Mesendoderm (in vitro differentiated cells): ENCODE measurements around the gene RADIL.

ENCODE experiments used
- DNase-seq: peaks from one replicate; pipeline ENCODE4 v3.0.0; 2013
- H2AK5ac ChIP-seq: 2 replicates; pipeline ENCODE4 v1.6.1; 2013; ENCODE audit warnings: low read length, inconsistent platforms
- H2BK120ac ChIP-seq: 2 replicates; pipeline ENCODE4 v1.6.1; 2013; ENCODE audit warnings: low read depth, mild to moderate bottlenecking, low read length, moderate library complexity, mixed read lengths
- H2BK15ac ChIP-seq: replicated peaks from 2 replicates; pipeline ENCODE4 v1.6.1; 2013; ENCODE audit warnings: low read depth, mild to moderate bottlenecking, moderate library complexity
- H2BK5ac ChIP-seq: 2 replicates; pipeline ENCODE4 v1.6.1; 2013; ENCODE audit warnings: low read length, inconsistent platforms
- H3K18ac ChIP-seq: 2 replicates; pipeline ENCODE4 v1.6.1; 2013; ENCODE audit warnings: mild to moderate bottlenecking, low read length, mixed read lengths
- H3K23ac ChIP-seq: one replicate; pipeline ENCODE4 v1.6.1; 2013; ENCODE audit warnings: low read length
- H3K27ac ChIP-seq: 2 replicates; pipeline ENCODE4 v1.5.1; 2013; ENCODE audit warnings: low read depth, mild to moderate bottlenecking, inconsistent platforms, low read length, moderate library complexity
- H3K27me3 ChIP-seq: 2 replicates; pipeline ENCODE4 v1.6.1; 2013; ENCODE audit warnings: low read length, control low read depth, mild to moderate bottlenecking, inconsistent platforms; ENCODE audit not compliant: insufficient read depth, poor library complexity
- H3K36me3 ChIP-seq: 2 replicates; pipeline ENCODE4 v1.6.1; 2013; ENCODE audit warnings: low read length, inconsistent platforms; ENCODE audit not compliant: control insufficient read depth, insufficient read depth
- H3K4ac ChIP-seq: one replicate; pipeline ENCODE4 v1.6.1; 2013; ENCODE audit warnings: low read depth, mild to moderate bottlenecking, low read length, moderate library complexity
- H3K4me1 ChIP-seq: 2 replicates; pipeline ENCODE4 v1.6.1; 2013; ENCODE audit warnings: low read depth, low read length, inconsistent platforms; ENCODE audit not compliant: control insufficient read depth
- H3K4me2 ChIP-seq: 2 replicates; pipeline ENCODE4 v1.6.1; 2013; ENCODE audit warnings: low read length
- H3K4me3 ChIP-seq: 2 replicates; pipeline ENCODE4 v1.5.1; 2013; ENCODE audit warnings: mild to moderate bottlenecking, low read length
- H3K56ac ChIP-seq: one replicate; pipeline ENCODE4 v1.6.1; 2013; ENCODE audit warnings: low read length
- H3K79me1 ChIP-seq: 2 replicates; pipeline ENCODE4 v1.6.1; 2013; ENCODE audit warnings: low read length, inconsistent platforms
- H3K79me2 ChIP-seq: 2 replicates; pipeline ENCODE4 v1.6.1; 2013; ENCODE audit warnings: mild to moderate bottlenecking, low read length; ENCODE audit not compliant: control insufficient read depth, insufficient read depth
- H3K9ac ChIP-seq: 2 replicates; pipeline ENCODE4 v1.6.1; 2013; ENCODE audit warnings: low read length, inconsistent platforms
- H4K5ac ChIP-seq: one replicate; pipeline ENCODE4 v1.6.1; 2013; ENCODE audit warnings: low read length
- H4K8ac ChIP-seq: one replicate; pipeline ENCODE4 v1.6.1; 2013; ENCODE audit warnings: low read depth, mild to moderate bottlenecking, control low read depth, low read length, moderate library complexity
- WGBS: extraction: QIAGEN DNeasy Blood & Tissue Kit; methylation state at CpG from one replicate; pipeline ENCODE4 v1.1.7; 2013; ENCODE audit warnings: low lambda C conversion rate, missing lambda C conversion rate; ENCODE audit not compliant: insufficient coverage; ENCODE audit errors: extremely low coverage; 5-methylcytosine and 5-hydroxymethylcytosine counted together

Gene RADIL

DNA sequence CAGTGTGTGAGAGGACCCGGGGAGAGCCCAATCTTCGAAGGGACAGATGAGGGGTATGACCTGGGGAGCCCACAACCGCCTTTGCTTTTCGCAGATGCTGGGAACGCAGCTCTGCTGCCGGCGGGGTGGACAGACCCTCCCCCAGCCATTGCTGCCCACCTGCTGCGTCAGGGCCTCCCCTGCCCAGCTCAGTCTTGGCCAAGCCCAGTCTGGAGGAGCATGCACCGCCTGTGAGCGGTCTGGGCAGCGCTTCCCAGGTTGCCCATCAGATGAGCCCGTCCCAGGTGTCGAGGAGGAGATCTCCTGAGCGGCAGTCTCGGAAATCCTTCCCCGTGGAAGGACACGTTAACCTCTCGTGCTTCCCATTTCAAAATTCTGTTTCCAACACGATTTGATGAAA, 125.4 kb downstream of the RADIL start:
- no peaks in the 10 kb centered on the region for H3K79me2 ChIP-seq
- no peak overlapping the region for H3K9ac ChIP-seq
- no peak overlapping the region for H2AK5ac ChIP-seq
- no peaks in the 10 kb centered on the region for H3K36me3 ChIP-seq
- H3K18ac ChIP-seq: no peak overlapping the region
- H4K5ac ChIP-seq: no peak overlapping the region
- H3K79me1 ChIP-seq: no peaks in the 10 kb centered on the region
- no peaks in the 10 kb centered on the region for H3K27me3 ChIP-seq
- no peaks in the 10 kb centered on the region for H3K4me1 ChIP-seq
- no peak overlapping the region for H2BK120ac ChIP-seq
- H3K56ac ChIP-seq: no peak overlapping the region
- no CpG with 5 or more reads among the region's 19 CpGs for WGBS
- no peak overlapping the region for H4K8ac ChIP-seq
- no peak overlapping the region for H2BK15ac ChIP-seq
- H2BK5ac ChIP-seq: no peak overlapping the region
- DNase-seq: no peak
- H3K4me3 ChIP-seq: no peak overlapping the region
- H3K4ac ChIP-seq: no peak overlapping the region
- H3K4me2 ChIP-seq: no peak overlapping the region
- no peak overlapping the region for H3K23ac ChIP-seq
- no peak overlapping the region for H3K27ac ChIP-seq

DNA sequence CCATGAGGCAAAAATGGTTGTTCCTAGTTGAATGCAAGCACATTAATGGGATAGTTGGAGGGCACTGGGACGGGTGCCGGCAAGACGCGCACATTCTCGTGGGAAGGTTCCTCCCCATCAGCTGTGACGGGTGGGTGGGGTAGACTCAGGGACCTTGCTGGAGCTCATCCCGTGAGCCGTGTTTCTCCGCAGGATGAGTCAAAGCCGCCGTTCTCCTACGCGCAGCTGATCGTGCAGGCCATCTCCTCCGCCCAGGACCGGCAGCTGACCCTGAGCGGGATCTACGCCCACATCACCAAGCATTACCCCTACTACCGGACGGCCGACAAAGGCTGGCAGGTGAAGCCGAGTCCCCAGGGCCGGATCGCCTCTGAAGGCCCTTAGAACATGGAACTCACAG, 128.5 kb downstream of the RADIL start:
- Histone ChIP-seq H2BK15ac (no peak overlapping the region), H3K79me2 (no peaks in the 10 kb centered on the region), H3K79me1 (no peaks in the 10 kb centered on the region), H3K56ac (no peak overlapping the region), H2BK5ac (no peak overlapping the region), H2BK120ac (no peak overlapping the region), H3K4me1 (no peaks in the 10 kb centered on the region), H3K23ac (no peak overlapping the region), H3K27me3 (no peaks in the 10 kb centered on the region), H4K8ac (no peak overlapping the region), H3K9ac (no peak overlapping the region), H2AK5ac (no peak overlapping the region), H3K27ac (no peak overlapping the region), H4K5ac (no peak overlapping the region), H3K4me2 (no peak overlapping the region), H3K4ac (no peak overlapping the region), H3K4me3 (no peak overlapping the region), H3K18ac (no peak overlapping the region), H3K36me3 (no peaks in the 10 kb centered on the region)
- no peak for DNase-seq
- no CpG with 5 or more reads among the region's 24 CpGs for WGBS

DNA sequence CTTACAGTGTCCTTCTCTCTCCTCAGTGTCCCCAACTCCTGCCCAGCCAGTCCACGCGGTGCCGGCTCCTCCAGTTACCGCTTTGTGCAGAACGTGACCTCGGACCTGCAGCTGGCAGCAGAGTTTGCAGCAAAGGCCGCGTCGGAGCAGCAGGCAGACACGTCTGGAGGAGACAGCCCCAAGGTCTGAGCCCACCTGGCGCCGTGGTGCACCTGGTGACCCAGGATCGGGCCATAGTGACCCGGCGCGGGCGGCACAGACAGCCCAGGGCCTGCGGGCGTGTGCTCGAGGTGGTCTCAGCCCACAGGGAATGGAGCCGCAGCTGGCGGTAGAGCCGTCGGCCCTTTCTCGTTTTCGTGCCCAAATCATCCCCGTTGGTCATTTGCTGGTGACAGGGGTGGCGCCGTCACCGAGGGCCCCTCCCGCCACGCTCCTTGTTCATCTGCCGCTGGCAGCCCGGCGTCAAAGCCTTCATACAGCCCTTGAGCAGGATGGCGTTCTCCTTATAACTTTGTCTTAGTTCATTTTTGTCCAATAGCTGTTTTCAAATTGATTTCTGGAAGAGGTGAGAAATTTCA, 129.0 kb downstream of the RADIL start:
- H3K56ac ChIP-seq: no peak overlapping the region
- no peaks in the 10 kb centered on the region for H3K36me3 ChIP-seq
- no peak for DNase-seq
- H3K79me2 ChIP-seq: no peaks in the 10 kb centered on the region
- H4K8ac ChIP-seq: no peak overlapping the region
- H3K79me1 ChIP-seq: no peaks in the 10 kb centered on the region
- WGBS: no CpG with 5 or more reads among the region's 36 CpGs
- no peak overlapping the region for H3K9ac ChIP-seq
- H3K4me1 ChIP-seq: no peaks in the 10 kb centered on the region
- no peak overlapping the region for H3K4me3 ChIP-seq
- no peak overlapping the region for H2BK15ac ChIP-seq
- H2BK120ac ChIP-seq: no peak overlapping the region
- H4K5ac ChIP-seq: no peak overlapping the region
- H3K4ac ChIP-seq: no peak overlapping the region
- no peak overlapping the region for H3K23ac ChIP-seq
- H2BK5ac ChIP-seq: no peak overlapping the region
- H2AK5ac ChIP-seq: no peak overlapping the region
- no peaks in the 10 kb centered on the region for H3K27me3 ChIP-seq
- H3K18ac ChIP-seq: no peak overlapping the region
- no peak overlapping the region for H3K4me2 ChIP-seq
- no peak overlapping the region for H3K27ac ChIP-seq

DNA sequence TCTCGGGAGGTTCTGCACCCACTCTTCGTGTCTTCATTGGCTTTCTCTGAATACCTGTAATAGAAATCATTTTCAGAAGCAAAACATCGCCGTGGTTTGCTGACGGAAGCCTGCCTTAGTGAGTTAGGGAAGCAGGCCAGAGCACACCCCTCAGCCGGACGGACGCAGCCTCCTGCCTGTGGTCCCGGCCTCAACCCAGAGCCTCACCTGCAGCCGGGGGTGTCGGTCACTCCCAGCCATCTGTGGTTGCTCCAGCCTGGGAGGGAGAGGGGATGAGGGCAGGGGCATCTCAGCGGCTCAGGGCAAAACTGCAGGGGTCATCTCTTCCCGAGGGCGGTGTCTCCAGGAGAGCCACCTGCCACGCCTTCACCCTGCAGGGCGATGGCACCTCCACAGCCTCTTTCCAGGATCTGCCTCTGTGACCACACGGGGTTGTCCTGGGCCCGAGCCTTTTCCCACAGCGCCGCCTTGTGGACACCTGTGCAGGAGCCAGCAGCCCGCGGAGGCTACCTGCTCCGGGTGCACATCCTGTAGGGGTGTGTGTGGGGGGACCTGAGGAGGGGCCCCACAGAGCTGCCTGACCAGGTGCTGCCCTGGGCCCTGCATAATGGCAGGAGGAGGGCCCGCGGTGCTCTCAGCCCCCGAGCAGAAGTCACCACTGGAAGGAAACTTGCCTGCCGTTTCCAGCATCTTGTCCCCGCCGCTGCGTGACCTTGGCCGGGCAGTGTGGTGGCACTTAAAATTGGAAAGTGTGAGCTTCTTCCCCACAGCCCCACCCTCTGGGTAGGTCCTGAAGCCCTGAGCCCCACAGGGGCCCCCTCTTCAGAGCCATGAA, 129.7 kb downstream of the RADIL start:
- H3K36me3 ChIP-seq: no peaks in the 10 kb centered on the region
- no peak overlapping the region for H3K56ac ChIP-seq
- no peak overlapping the region for H4K5ac ChIP-seq
- H3K79me2 ChIP-seq: no peaks in the 10 kb centered on the region
- no peak overlapping the region for H2BK5ac ChIP-seq
- H3K4ac ChIP-seq: no peak overlapping the region
- peak; percentile 82 for DNase-seq
- H3K4me3 ChIP-seq: no peak overlapping the region
- no CpG with 5 or more reads among the region's 31 CpGs for WGBS
- no peaks in the 10 kb centered on the region for H3K27me3 ChIP-seq
- no peak overlapping the region for H3K4me2 ChIP-seq
- H2AK5ac ChIP-seq: no peak overlapping the region
- no peak overlapping the region for H3K9ac ChIP-seq
- no peak overlapping the region for H2BK15ac ChIP-seq
- no peak overlapping the region for H3K23ac ChIP-seq
- H2BK120ac ChIP-seq: no peak overlapping the region
- H4K8ac ChIP-seq: no peak overlapping the region
- no peak overlapping the region for H3K18ac ChIP-seq
- H3K4me1 ChIP-seq: no peaks in the 10 kb centered on the region
- H3K79me1 ChIP-seq: no peaks in the 10 kb centered on the region
- no peak overlapping the region for H3K27ac ChIP-seq

DNA sequence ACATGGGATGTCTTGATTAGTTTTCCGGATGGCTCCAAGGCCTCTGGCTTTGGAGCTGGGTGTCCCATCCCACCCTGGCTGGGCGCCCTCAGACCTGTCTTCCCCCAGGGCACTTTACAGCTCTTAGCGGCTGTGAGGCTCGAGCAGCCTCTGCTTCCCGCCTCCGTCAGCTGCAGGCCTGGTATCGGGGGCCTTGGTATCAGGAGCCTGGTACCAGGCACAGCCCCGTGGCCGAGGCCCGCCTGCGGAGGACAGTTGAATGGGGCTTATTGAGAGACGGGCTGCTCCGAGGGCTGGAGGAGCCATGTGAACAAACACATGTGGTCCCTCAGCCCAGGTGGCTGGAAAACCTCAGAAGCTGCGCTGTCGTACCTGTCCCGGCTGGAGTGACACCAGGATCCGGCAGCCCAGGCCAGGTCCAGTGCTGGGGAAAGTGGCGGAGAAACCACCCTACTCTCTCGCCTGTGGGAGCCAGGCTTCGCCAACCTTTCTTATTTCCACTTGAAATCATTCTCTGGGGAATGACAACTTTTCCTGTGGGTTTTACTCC, 132.0 kb downstream of the RADIL start:
- DNase-seq: no peak
- no peaks in the 10 kb centered on the region for H3K79me1 ChIP-seq
- no peak overlapping the region for H3K4me2 ChIP-seq
- no peak overlapping the region for H3K4me3 ChIP-seq
- H3K18ac ChIP-seq: no peak overlapping the region
- no peaks in the 10 kb centered on the region for H3K79me2 ChIP-seq
- H2AK5ac ChIP-seq: no peak overlapping the region
- H3K27ac ChIP-seq: no peak overlapping the region
- no peak overlapping the region for H3K56ac ChIP-seq
- no peak overlapping the region for H3K4ac ChIP-seq
- no peaks in the 10 kb centered on the region for H3K4me1 ChIP-seq
- no peak overlapping the region for H3K9ac ChIP-seq
- H2BK5ac ChIP-seq: no peak overlapping the region
- no peaks in the 10 kb centered on the region for H3K36me3 ChIP-seq
- no CpG with 5 or more reads among the region's 20 CpGs for WGBS
- H4K8ac ChIP-seq: no peak overlapping the region
- H4K5ac ChIP-seq: no peak overlapping the region
- H2BK15ac ChIP-seq: no peak overlapping the region
- no peak overlapping the region for H3K23ac ChIP-seq
- no peak overlapping the region for H2BK120ac ChIP-seq
- no peaks in the 10 kb centered on the region for H3K27me3 ChIP-seq
